Mesenteric fat pad (tissue), 1 donor: ENCODE results near the gene CNN2. TPM values are rescaled to one million over a fixed set of nuclear protein-coding genes. Genes with fewer than 3 reads are reported as not detected.

Source experiments
- DNase-seq: peaks from one replicate; pipeline ENCODE4 v3.0.0-alpha.2; 2020; ENCODE audit warnings: low spot score
- long read RNA-seq: library from polyadenylated mRNA; unstranded; transcript quantifications from one replicate; pipeline ENCODE4 v2.0.0, GENCODE V29; 2020
- total RNA-seq: library from RNA; stranded (reverse); fragmentation: NEBNext Ultra II Directional; extraction: Animal tissue kit (Norgen Biotek cat#: 25700); gene quantifications from one replicate; pipeline ENCODE4 v1.2.1, GENCODE V29; 2021
- donor health status: DM: yes; HTN: yes; CAD: no.

Gene CNN2
- 124 TPM for total RNA-seq
- long read RNA-seq, transcript CNN2-208 (6 exons, 828 nt) = minor isoform, 10 of 394 reads
- long read RNA-seq, transcript CNN2-206 (1 exons, 2,266 nt) = minor isoform, 15 of 394 reads
- long read RNA-seq, transcript CNN2-202 (6 exons, 2,033 nt) = minor isoform, 8 of 394 reads
- long read RNA-seq, transcript CNN2-201 (7 exons, 2,179 nt) = major isoform, 320 of 394 reads
- long read RNA-seq, partial matches to known transcripts = 20 of 394 reads
- long read RNA-seq, other reads (novel, unspliced or antisense) = 18 of 394 reads

DNA sequence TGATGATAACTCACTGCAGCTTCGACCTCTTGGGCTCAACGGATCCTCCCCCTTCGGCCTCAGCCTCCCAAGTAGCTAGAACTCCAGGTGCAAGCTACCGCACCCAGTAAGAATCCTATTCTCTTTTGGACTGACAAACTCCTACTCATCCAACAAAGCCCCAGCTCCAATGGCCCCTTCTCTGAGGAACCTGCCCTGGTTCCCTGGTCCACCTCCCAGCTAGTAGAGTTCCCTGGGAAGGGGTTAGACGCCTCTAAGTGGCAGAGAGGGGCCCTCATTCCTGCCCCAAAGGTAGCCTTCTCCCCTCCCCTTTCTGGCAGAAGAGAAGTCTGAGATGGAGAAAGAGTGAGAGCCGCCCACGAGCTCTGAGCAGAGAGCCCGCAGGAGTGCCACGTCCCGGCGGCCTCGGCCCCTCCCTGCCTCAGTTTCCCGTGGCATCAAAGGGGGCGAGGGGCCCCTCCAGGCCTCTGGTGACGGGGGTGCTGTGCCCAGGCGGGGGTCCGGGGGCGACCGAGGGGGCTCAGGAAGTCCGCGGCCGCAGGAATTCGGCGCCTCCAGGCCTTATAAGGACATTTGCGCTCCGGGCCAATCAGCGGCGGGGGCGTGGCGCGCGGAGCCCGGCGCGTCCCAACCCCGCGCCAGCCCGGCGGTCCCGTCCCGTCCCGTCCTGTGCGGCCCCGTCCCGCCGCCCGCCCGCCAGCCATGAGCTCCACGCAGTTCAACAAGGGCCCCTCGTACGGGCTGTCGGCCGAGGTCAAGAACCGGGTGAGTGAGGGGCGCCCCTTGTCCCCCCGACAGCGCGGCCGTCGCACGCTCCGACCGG lies at the start of gene CNN2:
TSS of gene CNN2 (plus strand) at position 649 of the 823 bp plus-strand sequence. CDS start at position 703, 54 bp downstream.
- DNase-seq = no peak

DNA sequence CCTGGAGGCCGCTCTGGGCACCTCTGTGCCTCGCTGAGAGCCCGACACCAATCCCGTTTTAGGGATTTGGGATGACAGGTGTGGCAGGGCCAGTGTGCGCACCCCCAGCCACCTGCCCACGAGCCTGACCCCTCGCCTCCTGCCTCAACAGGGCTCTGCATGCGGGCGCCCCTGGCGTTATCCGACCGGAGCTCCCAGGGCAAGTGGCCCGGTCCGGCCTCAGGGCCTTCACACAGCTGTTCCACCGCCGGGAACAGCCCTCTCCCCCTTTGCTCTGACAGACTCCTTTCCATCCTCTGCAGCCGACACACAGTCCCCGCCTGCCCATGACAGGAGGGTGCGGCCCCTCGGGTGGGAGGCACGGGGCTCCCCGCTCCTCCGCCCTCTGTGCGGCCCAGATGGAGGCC lies 49.3 kb upstream of the CNN2 start:
- DNase-seq = no peak

DNA sequence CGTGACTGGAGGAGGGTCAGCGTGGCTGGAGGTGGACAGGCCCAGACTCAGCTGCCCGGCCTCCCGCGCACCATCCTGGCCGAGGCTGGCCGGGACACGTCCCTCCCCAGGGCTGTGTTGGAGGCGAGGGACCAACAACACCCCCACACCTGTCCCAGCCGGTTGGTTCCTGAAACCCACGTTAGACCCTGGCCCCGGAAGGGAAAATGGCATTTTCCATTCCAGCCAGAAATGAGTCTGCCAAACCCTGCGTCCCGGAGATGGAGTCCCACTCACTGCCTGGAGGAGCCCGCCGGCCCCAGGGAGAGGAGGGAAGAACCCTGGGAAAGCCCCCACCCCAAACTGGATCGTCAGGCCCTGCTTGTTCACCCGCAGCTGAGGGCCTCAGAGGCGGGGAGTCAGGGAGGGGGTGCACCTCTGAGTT lies 47.1 kb upstream of the CNN2 start:
- no peak for DNase-seq

DNA sequence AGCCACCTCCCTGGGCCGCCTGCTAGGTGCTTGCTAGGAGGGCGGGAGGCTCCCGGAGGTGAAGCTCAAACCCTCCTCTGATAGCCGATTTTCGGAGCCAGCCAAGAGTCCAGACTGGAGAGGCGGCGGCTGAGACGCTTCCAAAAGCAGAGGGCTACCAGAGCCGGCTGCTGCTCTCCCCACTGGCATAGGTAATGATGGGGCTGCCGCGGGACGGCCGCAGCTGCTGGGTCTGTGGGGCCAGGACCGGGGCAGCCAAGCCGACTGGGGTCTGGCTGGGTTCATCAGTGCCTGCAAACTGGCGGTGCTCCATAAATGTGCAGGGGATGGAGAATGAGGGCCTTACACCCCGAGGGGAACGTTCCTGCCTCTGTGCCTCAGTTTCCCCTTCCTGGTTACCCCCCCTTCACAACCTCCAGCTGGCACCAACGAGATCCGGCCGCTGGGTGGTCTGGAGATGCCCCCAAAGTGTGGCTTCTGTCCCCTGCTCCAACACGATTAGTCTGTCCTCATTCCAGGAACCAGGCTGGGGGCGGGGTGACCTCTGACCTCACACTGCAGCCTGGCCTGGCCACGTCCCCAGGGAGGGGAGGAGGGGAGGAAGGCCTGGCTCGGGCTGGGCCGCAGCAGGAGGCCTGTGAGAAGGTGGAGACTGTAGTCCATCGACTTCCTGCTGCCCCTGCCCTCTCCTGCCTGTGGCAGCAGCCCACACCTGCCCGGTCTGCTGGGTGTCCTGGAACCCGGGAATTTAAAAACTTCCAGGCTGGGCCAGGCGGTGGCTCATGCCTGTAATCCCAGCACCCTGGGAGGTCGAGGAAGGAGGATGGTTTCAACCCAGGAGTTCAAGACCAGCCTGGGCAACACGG lies 46.0 kb upstream of the CNN2 start:
- no peak for DNase-seq

DNA sequence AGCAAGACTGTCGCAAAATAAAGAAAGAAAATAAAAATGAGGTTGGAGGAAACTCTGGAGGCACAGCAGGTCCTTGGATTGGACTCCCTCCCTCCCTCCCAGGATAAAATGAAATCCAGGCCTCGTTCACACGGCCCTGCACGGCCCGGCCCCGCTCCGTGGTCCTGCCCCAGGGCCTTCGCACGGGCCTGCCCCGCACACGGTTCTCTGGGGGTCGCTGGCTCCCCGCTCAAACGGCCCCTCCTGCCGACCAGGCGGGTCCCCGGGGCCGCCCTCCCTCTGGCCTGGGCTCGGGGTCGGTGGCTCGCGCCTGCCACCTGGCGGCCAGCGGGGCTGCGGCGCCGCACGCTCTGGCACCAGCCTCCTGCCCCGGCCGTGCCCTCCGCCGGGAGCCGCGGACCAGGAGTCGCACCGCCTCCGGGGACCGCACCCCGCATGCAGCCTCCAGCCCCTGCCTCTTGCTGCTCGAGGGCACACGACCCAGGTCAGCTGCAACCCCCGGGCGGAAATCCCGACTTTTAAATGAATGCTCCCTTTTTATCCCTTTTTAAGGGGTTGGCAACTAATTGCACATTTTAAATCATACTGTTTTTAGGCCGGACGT lies 43.7 kb upstream of the CNN2 start:
- DNase-seq = no peak

DNA sequence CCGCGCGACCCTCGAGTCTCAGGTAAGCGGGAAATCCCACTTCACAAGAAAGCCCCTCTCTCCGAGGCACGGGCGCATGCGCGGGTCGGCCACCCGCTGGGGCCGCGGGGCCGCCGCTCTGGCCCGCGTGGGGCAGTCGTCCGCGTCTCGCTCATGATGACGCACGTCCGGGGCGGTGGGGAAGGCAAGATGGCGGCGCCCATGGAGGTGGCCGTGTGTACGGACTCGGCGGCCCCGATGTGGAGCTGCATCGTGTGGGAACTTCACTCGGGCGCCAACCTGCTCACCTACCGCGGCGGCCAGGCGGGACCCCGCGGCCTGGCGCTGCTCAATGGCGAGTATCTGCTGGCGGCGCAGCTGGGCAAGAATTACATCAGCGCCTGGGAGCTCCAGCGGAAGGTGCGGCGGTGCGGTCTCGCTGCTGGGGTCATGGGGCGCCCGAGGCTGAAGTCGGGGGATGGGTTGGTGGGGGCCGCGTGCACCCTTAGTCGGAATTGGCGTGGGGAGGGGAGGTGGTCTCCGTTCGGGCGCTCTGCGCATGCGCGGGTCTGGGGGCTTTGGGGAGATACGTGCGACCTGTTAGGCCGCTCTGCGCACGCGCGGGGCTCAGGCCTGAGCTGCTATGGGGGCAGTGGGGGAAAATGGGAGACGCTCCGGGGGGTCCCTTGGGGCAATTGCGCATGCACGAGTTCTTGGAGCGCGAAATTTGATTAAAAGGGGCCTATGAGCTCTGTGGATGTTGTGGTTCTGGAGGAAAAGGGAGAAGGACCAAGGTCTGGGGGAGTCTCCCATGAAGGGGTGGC lies 42.0 kb upstream of the CNN2 start, which contains the start of gene WDR18:
TSS of gene WDR18 (plus strand) at position 181 of the 803 bp plus-strand sequence. CDS start at position 190, 9 bp downstream.
- DNase-seq = peak; percentile 98

DNA sequence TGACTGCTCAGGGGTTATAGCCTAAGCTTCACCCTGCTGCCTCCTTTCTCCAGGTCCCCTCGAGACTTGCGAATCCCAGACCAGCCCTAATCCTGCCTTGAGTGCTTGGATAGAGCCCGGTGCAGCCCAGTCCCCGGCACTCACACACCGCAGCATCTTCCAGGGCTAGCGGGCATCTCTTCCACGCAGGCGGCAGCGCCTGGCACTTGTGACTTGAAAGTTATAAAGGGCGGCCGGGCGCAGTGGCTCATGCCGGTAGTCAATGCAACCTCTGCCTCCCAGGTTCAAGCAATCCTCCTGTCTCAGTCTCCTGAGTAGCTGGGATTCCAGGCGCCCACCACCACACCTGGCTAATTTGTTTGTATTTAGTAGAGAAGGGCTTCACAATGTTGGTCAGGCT lies 40.3 kb upstream of the CNN2 start:
- DNase-seq = no peak

DNA sequence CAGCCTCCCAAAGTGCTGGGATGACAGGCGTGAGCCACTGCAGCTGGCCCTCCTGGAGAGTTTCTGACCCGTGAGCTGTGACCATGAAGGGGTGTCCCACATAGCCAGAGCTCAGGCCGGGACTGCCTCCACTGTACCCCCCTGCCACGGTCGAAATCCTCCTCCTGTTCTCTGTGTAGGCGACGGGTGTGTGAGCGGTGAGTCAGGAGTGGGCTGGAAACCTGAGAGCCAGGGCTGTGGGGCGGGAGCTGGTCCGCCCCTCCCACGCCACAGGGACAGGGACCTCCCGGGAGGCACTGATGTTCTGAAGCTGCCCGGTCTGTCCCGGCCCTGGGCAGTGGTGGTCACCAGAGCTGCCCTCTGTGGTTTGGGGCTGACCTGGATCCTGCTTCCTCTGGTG lies 38.3 kb upstream of the CNN2 start:
- no peak for DNase-seq

DNA sequence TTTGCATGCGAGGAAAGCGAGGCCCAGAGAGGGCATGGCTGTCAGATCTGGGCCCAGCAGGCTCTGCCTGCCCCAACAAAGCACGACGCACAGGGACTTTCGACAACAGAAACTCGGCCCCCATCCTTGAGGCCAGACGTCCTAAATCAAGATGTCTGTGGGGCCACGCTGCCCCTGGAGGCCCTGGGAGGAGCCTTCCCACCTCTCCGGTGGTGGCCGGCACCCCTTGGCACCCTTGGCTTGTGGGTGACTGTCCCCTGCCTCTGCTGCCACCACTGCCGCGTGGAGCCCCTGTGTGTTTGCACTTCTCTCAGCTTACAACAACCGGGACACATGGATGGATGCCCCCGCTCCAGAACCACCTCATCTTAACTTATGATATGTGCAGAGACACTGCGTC lies 37.9 kb upstream of the CNN2 start:
- no peak for DNase-seq

DNA sequence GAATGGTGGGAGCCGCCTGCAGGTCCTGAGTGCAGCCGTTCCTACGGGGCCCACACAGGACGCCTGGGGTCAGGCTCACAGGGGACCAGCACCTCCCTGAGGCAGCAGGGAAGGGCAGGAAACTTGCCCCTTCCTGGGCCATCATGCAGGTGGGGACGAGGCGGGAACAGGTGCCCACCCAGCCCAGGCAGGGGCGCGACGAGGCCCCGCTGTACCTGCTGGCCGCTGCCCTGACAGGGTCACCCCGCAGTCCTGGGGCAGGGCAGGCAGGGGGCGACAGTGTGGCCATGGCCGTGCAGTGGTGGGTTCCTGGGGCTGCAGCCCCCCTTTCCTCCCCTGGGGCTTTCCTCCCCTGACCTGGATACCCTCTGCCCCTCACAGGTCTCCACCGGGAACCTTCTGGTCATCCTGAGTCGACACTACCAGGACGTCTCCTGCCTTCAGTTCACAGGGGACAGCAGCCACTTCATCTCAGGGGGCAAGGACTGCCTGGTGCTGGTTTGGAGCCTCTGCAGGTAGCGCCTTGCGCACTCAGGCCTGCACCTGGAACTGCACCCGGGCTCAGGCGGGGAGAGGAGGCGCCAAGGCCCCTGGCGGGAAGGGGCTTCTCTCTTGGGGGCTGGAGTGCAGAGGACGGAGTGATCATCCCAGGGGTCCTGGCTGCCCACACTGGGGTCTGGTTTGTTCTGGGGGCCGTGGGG lies 36.9 kb upstream of the CNN2 start:
- no peak for DNase-seq

DNA sequence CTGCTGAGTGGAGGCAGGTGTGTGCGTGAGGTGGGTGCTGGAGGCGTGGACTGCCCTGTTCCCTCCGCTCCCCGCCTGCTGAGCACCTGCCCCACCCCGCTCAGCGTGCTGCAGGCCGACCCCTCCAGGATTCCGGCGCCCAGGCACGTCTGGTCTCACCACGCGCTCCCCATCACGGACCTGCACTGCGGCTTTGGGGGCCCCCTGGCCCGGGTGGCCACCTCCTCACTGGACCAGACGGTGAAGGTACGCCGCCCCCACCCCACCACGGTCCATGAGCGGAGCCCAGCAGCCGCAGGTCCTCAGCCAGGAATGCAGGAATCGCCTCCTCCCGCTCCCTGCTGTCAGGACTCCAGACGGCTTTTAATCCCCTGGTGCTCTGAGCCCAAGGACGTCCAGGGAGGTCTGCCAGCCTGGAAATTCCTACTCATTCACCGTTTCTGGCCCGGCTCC lies 36.3 kb upstream of the CNN2 start:
- DNase-seq = no peak

DNA sequence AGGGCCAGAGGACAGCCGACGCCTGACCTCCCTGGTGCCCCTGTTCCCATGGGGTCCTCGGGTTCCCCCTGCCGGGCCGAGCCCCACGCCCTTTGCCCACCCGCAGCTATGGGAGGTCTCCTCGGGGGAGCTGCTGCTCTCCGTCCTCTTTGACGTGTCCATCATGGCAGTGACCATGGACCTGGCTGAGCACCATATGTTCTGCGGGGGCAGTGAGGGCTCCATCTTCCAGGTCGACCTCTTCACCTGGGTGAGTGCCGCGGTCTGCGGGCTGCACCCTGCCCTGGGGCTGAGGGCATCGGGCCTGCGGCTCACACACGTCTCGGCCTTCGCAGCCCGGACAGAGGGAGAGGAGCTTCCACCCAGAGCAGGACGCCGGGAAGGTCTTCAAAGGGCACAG lies 35.7 kb upstream of the CNN2 start:
- no peak for DNase-seq

DNA sequence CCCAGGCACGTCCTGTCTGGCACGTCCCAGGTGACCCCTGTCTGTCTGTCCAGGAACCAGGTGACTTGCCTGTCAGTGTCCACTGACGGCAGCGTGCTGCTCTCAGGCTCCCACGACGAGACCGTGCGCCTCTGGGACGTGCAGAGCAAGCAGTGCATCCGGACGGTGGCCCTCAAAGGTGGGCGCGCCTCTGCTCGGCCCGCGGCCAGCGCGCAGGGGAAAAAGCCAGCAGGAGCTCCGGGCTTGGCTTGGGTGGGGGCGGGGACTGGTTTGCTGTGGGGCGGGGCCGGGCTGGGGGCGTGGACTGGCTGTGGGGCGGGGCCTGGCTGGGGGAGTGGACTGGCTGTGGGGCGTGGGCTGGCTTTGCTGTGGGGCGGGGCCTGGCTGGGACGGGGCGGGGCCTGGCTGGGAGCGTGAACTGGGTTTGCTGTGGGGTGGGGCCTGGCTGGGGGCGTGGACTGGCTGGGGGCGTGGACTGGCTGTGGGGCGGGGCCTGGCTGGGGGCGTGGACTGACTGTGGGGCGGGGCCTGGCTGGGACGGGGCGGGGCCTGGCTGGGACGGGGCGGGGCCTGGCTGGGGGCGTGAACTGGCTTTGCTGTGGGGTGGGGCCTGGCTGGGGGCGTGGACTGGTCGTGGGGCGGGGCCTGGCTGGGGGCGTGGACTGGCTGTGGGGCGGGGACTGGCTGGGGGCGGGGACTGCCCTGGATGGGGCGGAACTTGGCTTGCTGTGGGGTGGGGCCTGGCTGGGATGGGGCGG lies 35.1 kb upstream of the CNN2 start:
- DNase-seq = no peak

DNA sequence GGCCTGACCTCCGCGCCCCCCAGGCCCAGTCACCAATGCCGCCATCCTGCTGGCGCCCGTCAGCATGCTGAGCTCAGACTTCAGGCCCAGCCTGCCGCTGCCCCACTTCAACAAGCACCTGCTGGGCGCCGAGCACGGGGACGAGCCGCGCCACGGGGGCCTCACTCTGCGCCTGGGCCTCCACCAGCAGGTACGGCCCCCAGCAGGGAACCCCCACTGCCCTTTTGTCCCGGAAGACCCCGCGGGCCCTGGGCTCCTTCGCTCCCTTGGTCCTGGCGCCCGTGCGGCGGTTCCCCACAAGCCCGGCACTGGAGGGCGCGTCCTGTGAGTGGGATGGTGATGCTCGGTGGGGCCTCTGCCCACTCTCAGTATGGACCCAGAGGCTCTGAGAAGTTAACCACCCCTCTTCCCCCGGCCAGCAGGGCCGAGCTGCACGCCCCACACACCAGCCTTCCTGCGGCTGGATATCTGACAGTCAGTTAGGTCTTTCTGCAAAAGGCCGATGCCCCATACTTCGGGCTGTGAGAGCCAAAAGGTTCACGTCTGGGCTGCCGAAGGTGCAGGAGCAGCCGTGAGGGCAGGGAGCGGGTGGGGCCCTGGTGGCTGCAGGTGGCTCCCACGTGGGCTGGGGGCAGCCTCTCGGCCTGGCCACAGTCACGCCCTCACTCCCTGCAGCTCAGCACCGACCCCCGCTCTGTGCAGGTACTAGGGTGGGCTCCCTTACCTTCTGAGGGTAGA lies 34.3 kb upstream of the CNN2 start:
- no peak for DNase-seq

DNA sequence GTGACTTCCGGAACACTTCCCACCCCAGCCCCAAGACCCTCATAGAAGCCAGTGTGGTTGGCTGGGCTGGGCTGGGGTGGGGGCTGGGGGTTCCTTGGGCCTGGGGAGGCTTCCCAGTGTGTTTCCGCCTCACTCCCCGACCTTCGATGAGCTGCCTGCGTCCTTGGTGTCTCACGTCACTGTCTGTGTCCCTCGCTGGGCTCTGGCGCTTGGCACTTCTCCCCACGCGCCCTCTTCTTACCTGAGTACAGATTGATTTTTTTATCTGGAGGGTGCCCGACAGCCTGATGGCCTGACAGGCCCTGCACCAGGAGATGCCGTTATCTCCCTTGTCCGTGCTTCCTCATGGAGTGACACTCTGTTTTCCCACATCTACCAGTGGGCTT lies 33.7 kb upstream of the CNN2 start:
- no peak for DNase-seq

DNA sequence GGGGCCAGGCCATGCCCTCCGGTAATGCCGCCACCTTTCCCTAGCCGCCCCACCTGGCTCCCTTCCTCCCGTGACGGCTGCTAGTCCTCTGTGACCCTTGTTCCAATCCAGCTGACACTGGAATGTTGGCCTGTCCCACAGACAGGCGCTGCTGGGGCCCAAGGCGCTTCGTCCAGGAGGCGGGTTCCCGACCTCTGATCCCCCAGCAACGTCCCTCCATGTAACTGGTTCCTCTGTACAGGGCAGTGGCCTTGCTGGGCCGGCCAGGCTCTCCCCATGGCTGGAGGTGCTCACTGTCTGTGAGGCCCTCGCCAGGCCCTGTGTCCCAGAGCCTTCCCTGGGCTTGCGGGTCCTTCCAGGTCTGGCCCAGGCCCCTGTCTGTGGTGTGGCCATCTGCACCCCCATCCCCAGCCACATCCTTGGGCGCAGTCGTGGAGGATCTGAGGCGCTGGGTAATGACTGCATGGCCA lies 33.0 kb upstream of the CNN2 start:
- DNase-seq = no peak

DNA sequence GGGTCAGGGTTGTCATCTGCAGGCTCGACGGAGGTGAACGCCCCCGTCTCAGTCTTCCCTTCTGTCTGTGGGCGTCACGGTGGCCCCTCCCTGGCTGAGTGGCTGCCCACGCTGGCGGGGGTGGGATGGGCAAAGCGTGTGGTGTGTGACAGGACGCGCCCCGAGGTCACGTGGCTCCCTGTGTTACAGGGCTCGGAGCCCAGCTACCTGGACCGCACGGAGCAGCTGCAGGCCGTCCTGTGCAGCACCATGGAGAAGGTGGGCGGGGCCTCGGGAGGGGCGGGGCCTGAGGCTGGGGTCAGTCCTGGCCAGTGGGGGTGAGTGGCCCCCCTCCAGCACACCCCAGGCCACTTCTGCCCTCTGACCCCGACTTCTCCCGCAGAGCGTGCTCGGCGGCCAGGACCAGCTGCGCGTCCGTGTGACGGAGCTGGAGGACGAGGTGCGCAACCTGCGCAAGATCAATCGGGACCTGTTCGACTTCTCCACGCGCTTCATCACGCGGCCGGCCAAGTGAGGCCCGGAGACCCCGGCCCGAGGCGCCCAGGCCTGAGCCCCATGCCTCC lies 32.5 kb upstream of the CNN2 start:
- no peak for DNase-seq

DNA sequence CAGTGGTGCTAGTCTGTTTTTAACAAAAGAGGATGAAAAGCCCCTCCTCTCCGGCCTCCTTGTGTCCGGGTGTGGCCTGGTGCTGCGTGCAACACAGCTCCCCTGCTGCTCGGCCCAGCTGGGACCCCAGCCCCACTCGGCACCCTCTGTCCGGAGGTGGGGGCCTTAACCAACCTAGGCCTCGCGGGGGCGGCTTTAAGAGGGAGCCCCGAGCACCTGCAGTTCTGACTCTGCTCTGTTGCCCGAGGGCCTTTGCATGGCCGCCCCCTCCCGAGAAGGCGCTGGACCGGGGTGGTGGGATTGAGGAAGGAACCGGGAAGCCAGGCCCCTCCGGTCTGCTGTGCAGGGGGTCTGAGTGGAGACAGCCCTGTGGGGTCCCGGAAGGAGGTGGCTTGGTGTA lies 31.9 kb upstream of the CNN2 start:
- DNase-seq = no peak
